GM20431 (cell line): ENCODE results near the gene U2AF1L4.
"Not testable (repeated sequence)": the region's sequence is repeated elsewhere in the genome, so short reads cannot be mapped to it uniquely, and the experiment has no call there.

Source experiments
- in situ Hi-C: fragments of 300-500 bp; cut with MseI, MboI; formaldehyde crosslinking; loops from one replicate; pipeline ENCODE4 v1.15.0; 2020; ENCODE audit warnings: low sequenced_read_pairs; ENCODE audit not compliant: unreplicated experiment

The U2AF1L4 gene

DNA sequence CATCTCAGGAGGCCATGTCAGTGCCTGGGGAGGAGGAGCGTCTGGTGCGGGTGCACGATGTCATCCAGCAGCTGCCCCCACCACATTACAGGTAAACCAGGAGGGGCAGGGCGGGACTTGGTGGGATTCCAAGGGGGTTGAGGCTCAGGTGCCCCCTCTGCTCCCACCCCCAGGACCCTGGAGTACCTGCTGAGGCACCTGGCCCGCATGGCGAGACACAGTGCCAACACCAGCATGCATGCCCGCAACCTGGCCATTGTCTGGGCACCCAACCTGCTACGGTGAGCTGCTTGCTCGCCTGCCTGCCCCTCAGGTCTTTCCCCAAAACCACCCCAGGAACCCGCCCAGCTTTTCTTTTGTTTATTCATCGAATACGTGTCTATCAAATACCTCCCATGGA lies 37.4 kb upstream of the U2AF1L4 start:
- in situ Hi-C loops: no loop called here

DNA sequence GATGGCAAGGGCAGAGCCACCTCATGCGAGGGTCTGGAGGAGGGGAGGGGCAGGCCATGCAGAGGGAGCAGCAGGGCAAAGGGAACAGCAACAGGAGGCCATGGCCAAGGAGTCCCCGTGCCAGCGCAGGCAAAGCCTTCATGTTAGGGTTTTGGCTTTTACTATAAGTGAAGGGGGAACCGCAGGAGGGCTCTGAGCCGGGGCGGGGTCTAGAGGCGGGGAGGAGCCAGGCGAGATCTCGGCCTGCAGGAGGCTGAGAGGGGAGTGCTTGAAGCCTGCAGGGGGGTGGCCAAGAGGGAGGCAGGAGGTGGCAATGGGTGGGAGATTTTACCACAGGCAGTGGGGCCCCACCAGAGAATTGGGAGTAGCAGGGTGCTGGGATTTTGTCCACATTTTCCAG lies 36.4 kb upstream of the U2AF1L4 start:
- in situ Hi-C loops: no loop called here

DNA sequence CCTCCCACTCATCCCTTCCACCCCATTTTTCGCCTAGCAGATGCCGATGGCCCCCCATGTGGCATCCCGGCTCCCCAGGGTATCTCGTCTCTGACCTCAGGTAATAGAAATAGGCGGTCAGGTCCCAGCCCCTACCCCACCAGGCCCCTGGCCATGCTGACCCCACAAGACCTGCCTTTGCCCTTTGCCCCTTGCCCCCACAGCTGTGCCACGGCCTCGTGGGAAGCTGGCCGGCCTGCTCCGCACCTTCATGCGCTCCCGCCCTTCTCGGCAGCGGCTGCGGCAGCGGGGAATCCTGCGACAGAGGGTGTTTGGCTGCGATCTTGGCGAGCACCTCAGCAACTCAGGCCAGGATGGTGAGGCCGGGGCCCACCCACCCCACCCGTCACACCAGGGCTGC lies 35.5 kb upstream of the U2AF1L4 start:
- in situ Hi-C loops: no loop called here

DNA sequence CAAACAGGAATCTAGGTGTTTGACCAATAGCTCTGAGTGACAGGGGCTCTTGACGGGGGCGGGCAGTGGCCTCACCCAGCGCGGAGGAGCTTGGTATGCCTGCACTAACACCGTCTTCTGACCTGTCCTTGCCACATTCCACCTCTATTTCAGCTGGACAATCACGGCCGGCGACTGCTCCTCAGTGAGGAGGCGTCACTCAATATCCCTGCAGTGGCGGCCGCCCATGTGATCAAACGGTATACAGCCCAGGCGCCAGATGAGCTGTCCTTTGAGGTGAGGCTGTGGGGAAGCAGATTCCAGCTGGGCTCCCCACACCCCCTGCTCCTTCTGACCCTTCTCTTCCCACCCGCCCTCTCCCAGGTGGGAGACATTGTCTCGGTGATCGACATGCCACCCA lies 34.8 kb upstream of the U2AF1L4 start:
- in situ Hi-C loops: no loop called here

DNA sequence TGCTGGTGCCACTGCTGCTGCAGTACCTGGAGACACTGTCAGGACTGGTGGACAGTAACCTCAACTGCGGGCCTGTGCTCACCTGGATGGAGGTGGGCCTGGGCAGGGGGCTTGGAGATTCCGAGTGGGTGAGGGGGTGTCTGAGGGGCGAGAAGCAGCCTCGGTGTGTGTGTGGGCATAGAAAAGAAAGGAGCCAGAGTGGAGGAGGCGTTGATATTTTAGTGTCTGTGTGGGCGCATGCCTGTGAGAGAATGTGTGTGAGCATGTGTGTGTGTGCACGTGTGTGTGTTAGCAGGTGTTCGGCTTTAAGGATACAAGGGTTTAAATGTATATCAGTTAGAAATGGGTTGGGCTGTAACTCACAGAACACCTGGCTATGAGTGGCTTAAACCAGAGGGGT lies 33.8 kb upstream of the U2AF1L4 start:
- in situ Hi-C loops: no loop called here

DNA sequence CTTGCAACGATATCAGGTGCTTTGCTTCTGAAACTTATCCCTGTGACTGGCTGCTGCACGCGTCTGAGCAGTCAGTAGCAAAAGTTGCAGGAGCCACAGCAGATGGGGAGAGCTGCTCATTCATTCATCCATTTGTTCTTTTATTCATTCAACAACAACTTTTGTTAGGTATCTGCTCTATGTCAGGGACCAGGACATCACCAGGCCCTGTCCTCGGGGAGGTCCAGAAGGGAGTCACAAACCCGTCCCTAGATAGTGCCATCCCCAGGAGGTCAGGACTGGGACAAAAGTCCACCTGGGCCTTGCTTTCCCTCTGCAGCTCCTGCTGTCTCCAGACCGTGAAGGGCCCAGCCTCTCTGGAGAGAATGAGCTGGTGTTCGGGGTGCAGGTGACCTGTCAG lies 32.7 kb upstream of the U2AF1L4 start:
- in situ Hi-C loops: no loop called here

DNA sequence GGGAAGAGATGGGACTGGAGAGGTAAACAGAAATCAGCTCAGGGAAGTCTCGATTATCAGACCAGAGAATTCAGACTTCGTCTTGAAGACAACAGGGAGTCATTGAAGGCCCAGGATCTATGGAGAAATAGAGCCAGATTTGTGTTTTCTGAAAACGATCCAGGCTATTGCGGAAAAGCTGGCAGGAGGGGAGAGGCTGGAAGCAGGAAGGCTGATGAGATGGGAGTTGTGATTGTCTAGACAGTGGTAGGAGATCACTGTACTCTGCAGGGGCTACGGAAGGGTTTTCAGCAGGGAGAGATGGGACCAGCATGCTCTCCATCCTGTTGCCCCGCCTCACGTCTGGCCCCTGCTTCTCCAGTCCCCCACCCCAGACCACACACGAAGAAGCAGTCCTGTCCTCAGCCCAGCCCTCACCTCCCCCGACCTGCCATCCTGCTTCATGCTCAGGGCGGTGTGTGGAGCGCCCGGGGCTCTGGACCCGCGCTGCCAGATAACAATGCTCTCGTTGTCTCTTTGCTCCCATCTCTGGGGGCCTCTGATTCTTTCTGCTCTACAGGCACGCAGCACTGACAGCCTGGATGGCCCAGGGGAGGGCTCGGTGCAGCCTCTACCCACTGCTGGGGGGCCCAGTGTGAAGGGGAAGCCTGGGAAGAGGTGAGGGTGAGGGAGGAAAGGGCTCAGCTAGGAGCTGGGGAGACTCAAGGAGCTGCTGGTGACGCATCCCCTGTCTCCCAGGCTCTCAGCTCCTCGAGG lies 32.0 kb upstream of the U2AF1L4 start:
- in situ Hi-C loops: no loop called here

DNA sequence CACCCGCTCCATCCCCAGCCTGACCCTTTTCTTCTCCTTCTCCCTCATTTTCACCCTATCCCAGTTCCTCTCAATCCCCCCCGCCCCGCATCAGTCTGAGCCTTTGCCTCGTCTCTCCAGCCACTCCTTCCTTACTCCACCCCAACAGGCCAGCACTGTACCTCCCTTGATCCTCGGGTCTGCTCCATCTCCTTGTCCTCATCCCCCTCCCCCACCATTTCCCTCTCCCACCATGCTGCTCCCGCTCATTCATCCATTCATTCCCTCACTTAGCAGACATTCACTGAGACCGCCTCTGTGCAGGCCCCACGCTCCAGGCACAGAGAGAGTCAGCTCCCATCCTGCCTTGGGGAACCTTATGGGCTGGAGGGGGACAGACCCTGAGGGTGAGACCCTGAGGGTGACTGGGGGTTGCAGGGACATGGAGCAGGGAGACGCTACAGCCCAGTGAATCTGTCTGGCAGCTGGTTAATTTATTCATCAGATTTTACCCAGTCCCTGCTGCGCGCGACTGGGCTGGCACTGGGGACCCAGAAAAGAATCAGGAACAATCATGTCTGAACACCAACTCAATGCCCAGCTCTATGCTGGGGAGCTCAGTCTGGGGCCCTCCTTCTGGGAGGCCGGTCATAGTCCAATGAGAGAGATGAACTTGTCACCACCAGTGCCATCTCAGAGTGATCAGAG lies 31.0 kb upstream of the U2AF1L4 start:
- in situ Hi-C loops: no loop called here

DNA sequence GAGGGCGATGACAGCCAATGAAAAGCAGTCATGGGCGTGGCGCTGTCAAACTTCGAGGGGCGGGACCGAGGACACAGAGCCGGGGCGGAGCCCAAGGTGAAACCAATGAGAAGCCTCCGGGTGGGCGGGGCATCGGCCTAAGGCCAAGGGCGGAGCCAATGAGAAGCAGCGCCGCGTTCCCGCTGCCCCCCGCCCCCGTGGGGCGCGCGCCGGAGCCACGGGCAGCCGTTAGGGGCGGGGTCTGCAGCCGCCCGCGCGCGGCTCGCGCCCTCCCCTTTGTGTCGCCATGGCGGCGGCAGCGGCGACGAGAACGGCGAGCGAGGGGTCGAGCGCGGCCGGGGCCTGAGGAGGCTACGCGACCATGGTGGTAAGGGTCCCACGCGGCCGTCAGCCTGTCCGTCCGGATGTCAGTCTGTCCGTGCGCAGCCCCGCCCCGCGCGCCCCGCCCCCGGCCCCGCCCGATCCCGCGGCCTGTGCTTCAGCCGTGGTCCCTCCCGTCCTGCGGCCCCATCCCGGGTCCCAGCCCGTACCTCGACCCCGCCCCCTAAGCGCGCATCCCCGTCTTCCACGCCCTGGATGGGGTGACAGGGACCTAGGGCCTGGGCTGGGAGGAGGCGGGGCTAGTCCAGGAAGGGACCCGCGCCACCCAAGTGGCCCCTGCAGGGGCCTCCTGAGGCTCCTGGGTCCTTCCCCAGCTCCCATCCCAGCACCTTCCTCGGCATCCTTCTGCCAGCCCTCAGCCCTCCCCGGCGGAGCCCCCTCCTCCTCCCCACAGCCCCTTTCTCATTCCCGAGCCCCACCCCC lies 30.3 kb upstream of the U2AF1L4 start, which contains the start of gene ARHGAP33:
Gene ARHGAP33 (plus strand): TSS at position 267 of the 804 bp plus-strand sequence. CDS start 95 bp downstream, at position 362.
- in situ Hi-C loops: no loop called here

DNA sequence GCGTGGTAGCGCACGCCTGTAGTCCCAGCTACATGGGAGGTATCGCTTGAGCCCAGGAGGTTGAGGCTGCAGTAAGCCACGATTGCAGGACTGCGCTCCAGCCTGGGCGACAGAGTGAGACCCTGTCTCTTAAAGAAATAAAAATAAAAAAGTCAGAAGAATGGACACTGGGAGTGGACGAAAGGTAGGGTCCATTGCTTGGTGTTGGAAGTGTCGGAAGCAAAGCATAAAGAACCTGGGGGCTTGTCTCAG lies 29.8 kb upstream of the U2AF1L4 start:
- in situ Hi-C loops: no loop called here

DNA sequence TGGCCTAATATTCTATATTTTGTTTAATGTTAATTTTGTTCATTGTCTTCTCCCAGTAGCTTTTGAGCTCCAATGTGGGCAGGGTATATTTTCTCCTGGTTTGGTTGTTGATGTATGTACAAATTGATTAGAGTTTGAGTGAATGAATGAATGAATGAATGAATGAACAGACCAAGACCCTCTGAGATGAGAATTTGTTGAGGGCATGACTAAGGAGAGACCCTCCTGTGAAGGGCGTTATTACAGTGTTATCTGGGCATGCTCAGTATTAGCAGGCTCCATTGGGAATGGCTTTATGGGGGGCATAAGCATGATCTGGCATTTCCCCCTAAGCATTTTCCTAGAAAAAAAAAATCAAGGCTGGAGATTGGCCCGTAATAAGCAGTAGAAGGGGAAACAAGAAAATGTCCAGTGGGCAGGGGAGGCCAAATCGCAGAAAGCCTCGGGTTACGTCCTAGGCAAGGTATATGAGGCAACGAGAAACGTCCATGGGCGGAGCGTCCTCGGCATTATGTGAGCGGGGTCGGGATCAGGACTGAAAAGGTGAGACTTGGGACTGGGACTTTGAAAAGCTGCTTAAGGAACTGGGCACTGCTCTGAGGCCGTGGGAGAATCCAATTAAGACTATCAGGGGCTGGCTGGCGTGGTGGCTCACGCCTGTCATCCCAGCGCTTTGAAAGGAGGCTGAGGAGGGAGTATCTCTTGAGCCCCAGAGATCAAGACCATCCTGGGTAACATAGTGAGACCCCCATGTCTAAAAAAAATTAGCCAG lies 29.2 kb upstream of the U2AF1L4 start:
- in situ Hi-C loops: no loop called here

DNA sequence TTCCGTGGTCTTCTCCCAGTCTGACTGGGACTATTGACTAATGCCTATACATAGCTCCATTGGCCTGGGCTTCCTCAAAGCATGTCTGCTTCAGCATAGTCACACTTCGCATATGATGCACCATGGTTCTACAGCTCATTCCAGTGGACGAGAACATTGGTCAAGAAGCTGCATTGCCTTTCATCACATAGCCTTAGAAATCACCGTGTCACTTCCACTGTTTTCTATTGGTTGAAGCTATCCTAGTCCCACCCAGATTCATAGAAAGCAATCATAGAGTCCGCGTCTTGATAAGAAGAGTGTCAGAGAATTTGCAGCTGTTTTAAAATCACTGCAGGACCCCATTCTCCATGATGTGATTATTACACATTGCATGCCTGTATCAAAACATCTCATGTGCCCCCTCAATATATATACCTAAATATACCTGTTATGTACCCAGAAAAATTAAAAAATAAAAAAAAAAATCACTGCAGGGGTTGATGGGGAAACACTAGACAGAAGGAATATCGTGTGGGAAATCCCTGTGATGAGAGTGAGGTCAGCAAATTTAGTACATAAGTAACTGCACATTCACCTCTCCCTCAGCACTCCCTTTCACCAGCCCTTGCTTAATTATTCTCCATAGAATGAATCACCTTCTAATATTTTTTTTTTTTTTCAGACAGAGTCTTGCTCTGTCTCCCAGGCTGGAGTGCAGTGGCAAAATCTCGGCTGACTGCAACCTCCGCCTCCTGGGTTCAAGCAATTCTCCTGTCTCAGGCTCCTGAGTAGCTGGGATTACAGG lies 28.0 kb upstream of the U2AF1L4 start:
- in situ Hi-C loops: no loop called here

DNA sequence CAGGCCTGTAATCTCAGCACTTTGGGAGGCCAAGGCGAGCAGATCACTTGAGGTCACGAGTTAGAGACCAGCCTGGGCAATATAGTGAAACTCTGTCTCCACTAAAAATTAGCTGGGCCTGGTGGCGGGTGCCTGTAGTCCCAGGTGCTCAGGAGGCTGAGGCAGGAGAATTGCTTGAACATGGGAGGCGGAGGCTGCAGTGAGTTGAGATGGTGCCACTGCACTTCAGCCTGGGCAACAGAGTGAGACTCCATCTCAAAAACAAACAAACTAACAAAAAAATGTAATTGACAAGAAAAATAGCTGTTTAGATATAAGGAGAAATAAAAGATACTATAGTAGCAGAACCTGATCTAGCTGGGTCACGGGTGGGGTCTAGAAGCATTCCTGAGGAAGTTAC lies 27.1 kb upstream of the U2AF1L4 start:
- in situ Hi-C loops: not testable (repeated sequence)

DNA sequence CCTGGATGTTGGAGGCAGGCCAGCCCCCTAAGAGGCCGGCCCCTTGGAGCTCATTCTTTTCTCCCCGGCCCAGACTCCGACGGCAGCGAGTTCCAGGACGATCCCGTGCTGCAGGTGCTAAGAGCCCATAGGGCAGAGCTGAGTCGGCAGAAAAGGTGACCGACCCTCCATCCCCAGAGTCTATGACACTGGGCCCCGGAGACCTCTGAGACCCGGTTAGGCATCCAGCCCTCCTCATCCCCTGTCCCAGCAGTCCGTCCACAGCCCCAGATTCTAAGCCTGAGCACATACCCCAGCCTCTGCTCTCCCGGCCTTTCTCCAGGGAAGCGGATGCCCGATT lies 22.8 kb upstream of the U2AF1L4 start:
- in situ Hi-C loops: no loop called here

DNA sequence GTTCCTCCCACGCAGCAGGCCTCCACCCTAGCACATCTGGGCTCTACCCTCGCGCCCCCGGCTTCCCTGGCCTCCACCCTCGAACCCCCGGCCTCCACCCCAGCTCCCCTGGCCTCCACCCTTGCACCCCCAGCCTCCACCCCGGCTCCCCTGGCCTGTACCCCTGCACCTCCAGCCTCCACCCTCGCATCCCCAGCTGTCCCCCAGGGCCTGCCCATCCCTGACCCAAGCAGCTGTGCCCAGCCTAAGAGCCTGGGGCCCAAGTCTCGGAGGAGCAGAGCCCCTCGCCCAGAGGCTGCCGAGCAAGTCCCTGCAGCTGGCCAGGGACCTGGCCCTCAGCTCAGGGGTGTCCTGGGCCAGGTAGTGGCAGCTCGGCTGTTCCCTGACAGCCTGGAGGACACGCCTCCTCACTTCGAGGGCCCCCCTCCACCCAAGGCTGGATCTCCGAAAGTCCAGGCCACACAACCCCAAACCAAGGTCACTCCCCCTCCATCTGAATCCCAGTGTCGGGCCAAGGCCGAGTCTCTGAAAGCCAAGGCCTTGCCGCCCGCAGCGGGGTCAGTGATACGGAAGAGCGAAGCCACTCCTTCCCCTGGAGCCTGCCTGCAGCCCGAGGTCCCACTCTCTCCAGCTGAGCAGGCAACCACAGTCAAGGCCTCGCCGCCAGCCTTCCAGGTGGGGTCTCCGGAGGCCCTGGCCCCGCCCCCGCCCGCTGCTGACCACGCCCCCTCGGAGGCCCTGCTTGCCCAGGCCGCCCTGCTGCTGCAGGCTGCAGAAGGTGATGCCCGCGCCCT lies 22.3 kb upstream of the U2AF1L4 start:
- in situ Hi-C loops: no loop called here

DNA sequence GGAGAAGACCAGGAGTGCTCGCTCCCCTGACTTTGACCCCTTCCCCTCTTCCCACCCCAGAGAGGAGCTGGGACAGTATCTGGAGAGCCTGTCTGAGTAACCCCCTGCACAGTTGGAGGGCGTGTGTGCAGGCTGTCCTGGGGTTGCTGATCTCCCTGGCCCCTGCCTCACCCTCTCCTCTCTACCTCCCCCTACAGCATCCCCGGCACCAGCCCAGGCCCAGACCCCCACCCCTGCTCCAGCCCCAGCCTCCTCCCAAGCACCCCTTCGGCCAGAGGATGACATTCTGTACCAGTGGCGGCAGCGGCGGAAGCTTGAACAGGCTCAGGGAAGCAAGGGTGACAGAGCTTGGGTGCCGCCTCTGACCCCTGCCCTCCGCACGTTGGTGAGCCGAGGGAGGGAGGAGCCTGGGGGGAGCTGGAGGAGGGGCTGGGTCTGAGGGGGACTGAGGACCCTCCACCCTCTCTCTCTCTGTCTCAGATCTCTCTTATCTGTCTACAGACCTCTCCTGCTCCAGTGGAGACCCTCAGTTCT lies 21.4 kb upstream of the U2AF1L4 start:
- in situ Hi-C loops: no loop called here

DNA sequence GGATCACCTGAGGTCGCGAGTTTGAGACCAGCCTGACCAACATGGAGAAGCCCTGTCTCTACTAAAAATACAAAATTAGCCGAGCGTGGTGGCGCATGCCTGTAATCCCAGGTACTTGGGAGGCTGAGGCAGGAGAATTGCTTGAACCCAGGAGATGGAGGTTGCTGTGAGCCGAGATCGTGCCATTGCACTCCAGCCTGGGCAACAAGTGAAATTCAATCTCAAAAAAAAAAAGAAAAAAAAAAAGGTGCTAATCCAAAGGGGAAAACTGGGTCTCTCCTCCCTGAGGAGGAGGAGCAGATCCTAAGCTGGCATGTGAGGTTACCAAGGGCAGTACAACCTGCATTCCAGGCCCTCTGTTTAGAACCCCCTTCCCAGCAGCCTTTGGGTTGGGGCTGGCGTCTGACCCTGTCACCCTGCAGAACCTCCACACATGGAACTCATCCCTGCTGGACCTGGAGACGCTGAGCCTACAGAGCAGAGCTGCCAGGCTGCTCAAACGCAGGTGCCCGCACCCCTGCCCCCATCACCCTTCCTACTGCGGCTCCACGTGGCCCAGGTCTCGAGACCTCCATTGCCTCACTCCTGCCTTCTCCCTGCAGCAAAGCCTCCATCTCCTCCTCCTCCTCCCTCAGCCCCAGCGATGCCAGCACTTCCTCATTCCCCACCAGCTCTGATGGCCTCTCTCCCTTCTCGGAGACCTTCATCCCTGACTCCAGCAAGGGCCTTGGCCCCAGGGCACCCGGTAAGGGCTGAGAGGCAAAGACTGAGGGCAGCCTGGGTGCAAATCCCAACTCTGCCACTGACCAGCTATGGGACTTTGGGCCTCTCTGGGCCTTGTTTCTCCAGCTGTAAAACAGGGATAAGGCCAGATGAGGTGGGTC lies 19.5 kb upstream of the U2AF1L4 start:
- in situ Hi-C loops: no loop called here
